Adrenal gland (tissue), 12 donors: ENCODE measurements around the gene DUSP14. TPM values are rescaled to one million over a fixed set of nuclear protein-coding genes. Genes with fewer than 3 reads are reported as not detected.

Source experiments
- DNase-seq, 7 donors: peaks; one replicate each; pipeline ENCODE4 v3.0.0-alpha.2; 2019 to 2020
- H3K27ac ChIP-seq, 5 donors: fragments of 200-600 bp; sonication (generic) in 4 of 5; 1 replicate in 3 of 5; 2 replicates in 2 of 5; pipeline versions ENCODE4 v1.5.1 to v1.8.0; 2016 to 2020; ENCODE audit warnings: mild to moderate bottlenecking in 1 of 5
- H3K27me3 ChIP-seq: fragments of 200-600 bp; 2 replicates; pipeline ENCODE4 v1.8.0; 2021
- H3K36me3 ChIP-seq, 2 donors: fragments of 200-600 bp; replicated peaks in 1 of 2; 1 replicate in 1 of 2; 2 replicates in 1 of 2; pipeline versions ENCODE4 v1.5.1 to v1.8.0; 2018 to 2022
- H3K4me1 ChIP-seq, 2 donors: fragments of 200-600 bp; replicated peaks in 1 of 2; 1 replicate in 1 of 2; 2 replicates in 1 of 2; pipeline versions ENCODE4 v1.5.1 to v1.8.0; 2018 to 2021
- H3K4me3 ChIP-seq, 4 donors: fragments of 200-600 bp; sonication (generic) in 3 of 4; one replicate each; pipeline ENCODE4 v1.5.1; 2016 to 2018
- H3K9me3 ChIP-seq, 3 donors: fragments of 200-600 bp; sonication (generic) in 1 of 3; replicated peaks in 1 of 3; 1 replicate in 2 of 3; 2 replicates in 1 of 3; pipeline versions ENCODE4 v1.5.1 to v1.8.0; 2016 to 2021
- POLR2A ChIP-seq, 2 donors: fragments of 450-650 bp; IDR thresholded peaks; one replicate each; pipeline ENCODE4 v1.6.1; 2017; ENCODE audit warnings: antibody characterized with exemption in 2 of 2, mild to moderate bottlenecking in 2 of 2, moderate library complexity in 1 of 2
- WGBS, 4 donors: extraction: QIAGEN DNeasy Blood & Tissue Kit in 2 of 4; methylation state at CpG; one replicate each; pipeline versions ENCODE4 v1.1.5 to v1.1.7; 2013 to 2017; 5-methylcytosine and 5-hydroxymethylcytosine counted together
- intact Hi-C, 2 donors: fragments of 100-400 bp; cut with DNase I; formaldehyde crosslinking; loops; one replicate each; pipeline versions ENCODE4 v1.14.1 to v1.15.0; 2022 to 2023
- polyA plus RNA-seq, 3 donors: library from polyadenylated mRNA; stranded (reverse); fragments of 200-250 nt in 2 of 3; fragments of 350-450 nt in 1 of 3; fragmentation: Illumina TruSeq in 1 of 3; extraction: RNeasy Lipid Tissue Mini Kit (QIAGEN cat#74804) in 1 of 3; gene quantifications; one replicate each; pipeline ENCODE4 v1.2.3, GENCODE V29; 2013 to 2014
- total RNA-seq, 9 donors: library from RNA; depleted of rRNA in 4 of 9; stranded (reverse); fragments of >200 nt in 4 of 9; fragments of 120-200 nt in 1 of 9; fragmentation: NEBNext Ultra II Directional in 1 of 9; extraction: Animal tissue kit (Norgen Biotek cat#: 25700) in 1 of 9; gene quantifications; one replicate each; pipeline versions ENCODE4 v1.1.0 to v1.2.4, GENCODE V29; 2013 to 2023
- TF ChIP-seq, protein P1 (sequence below), 6 experiments: fragments of 450-650 bp in 4 of 6; fragments of 200-600 bp in 2 of 6; sonication (generic) in 1 of 6; IDR thresholded peaks; 1 replicate in 5 of 6; 2 replicates in 1 of 6; pipeline versions ENCODE4 v1.5.1 to v1.8.0; 2016 to 2021; ENCODE audit warnings: antibody characterized with exemption in 6 of 6, mild to moderate bottlenecking in 2 of 6, moderate library complexity in 1 of 6
- donor health status: healthy with polysubstance abuse.
- donor health status: Bipolar disorder and iron deficiency.
- donor health status: DM: yes; HTN: yes; CAD: no.
- donor health status: DM: no; HTN: no; CAD: no.
- donor health status: DM: no; HTN: no; CAD: no.
- donor health status: DM: yes; HTN: yes; CAD: no.

The DUSP14 gene
- total and polyA plus RNA-seq, 12 donors = 7.2 to 66.2 (median 22.4) TPM

- Histone ChIP-seq H3K36me3 (peaks cover 0 to 7% of the 10 kb centered on the region in 2 donors), H3K27ac (no peak overlapping the region), H3K27me3 (no peaks in the 10 kb centered on the region), H3K4me1 (peaks cover 0 to 6% of the 10 kb centered on the region in 2 donors), H3K4me3 (no peak overlapping the region), H3K9me3 (no peaks in the 10 kb centered on the region)
- TF ChIP-seq POLR2A (IDR thresholded peaks at IDR 0.05) = no peak
- TF ChIP-seq, protein P1, sequence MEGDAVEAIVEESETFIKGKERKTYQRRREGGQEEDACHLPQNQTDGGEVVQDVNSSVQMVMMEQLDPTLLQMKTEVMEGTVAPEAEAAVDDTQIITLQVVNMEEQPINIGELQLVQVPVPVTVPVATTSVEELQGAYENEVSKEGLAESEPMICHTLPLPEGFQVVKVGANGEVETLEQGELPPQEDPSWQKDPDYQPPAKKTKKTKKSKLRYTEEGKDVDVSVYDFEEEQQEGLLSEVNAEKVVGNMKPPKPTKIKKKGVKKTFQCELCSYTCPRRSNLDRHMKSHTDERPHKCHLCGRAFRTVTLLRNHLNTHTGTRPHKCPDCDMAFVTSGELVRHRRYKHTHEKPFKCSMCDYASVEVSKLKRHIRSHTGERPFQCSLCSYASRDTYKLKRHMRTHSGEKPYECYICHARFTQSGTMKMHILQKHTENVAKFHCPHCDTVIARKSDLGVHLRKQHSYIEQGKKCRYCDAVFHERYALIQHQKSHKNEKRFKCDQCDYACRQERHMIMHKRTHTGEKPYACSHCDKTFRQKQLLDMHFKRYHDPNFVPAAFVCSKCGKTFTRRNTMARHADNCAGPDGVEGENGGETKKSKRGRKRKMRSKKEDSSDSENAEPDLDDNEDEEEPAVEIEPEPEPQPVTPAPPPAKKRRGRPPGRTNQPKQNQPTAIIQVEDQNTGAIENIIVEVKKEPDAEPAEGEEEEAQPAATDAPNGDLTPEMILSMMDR (IDR thresholded peaks at IDR 0.05) = no peak
- intact Hi-C loops = no loop called here
- DNase-seq = no peak
- WGBS, 4 donors = 89 to 95% (median 92%) methylated on average over 3 of the region's 3 CpGs
Measured at GRCh38 chr17:37461668-37462067, 28.0 kb upstream of the DUSP14 start.

DNA sequence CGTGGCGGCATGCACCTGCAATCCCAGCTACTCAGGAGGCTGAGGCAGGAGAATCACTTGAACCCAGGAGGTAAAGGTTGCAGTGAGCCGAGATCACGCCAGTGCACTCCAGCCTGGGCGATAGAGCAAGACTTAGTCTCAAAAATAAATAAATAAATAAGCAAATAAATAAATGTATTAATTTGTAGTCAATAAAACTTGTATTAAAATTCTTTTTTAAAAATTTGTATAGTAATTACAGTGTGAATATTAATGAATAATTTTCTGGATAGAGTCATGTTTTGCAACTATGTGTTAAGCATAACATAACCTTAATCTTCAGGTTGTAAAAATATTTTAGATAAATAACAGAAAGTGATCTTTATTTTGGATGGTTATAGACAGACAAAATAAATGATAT lies 27.2 kb upstream of the DUSP14 start:
- intact Hi-C loops = no loop called here
- no peak for DNase-seq
- TF ChIP-seq, protein P1 (IDR thresholded peaks at IDR 0.05) = no peak
- TF ChIP-seq POLR2A (IDR thresholded peaks at IDR 0.05) = no peak

DNA sequence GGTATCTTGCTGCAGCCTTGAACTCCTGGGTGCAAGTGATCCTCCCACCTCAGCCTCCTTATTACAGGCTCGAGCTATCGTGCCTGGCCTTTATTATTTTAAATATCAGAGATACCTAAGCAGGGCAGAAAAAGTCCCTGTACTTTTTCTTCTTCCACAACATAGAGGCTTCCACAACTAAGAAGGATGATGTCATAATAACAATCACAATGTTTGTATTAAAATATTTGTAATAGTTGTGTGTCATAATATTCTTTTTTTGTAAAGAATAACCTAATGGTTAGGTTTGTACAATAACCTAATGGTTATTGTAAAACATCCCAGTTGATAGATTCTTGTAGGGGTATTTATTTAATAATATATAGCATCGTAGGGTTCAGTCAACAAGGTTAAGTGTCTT lies 26.7 kb upstream of the DUSP14 start:
- TF ChIP-seq POLR2A (IDR thresholded peaks at IDR 0.05) = no peak
- TF ChIP-seq, protein P1 (IDR thresholded peaks at IDR 0.05) = no peak
- intact Hi-C loops = no loop called here
- Histone ChIP-seq H3K4me3 (no peak overlapping the region), H3K27ac (no peak overlapping the region), H3K27me3 (no peaks in the 10 kb centered on the region), H3K36me3 (peaks cover 0 to 19% of the 10 kb centered on the region in 2 donors), H3K9me3 (no peaks in the 10 kb centered on the region), H3K4me1 (peaks cover 0 to 6% of the 10 kb centered on the region in 2 donors)
- no peak for DNase-seq
- 86 to 96% (median 91%) methylated on average over 3 of the region's 3 CpGs for WGBS, 4 donors

More for the DNA sequence above, 27.2 kb upstream of the DUSP14 start:
- no peaks in the 10 kb centered on the region for H3K9me3 ChIP-seq
- no peak overlapping the region for H3K4me3 ChIP-seq
- H3K36me3 ChIP-seq = peaks cover 0 to 14% of the 10 kb centered on the region in 2 donors
- no peak overlapping the region for H3K27ac ChIP-seq
- 97 to 98% (median 97%) methylated on average over 5 of the region's 5 CpGs for WGBS, 4 donors
- H3K27me3 ChIP-seq = no peaks in the 10 kb centered on the region
- peaks cover 0 to 6% of the 10 kb centered on the region in 2 donors for H3K4me1 ChIP-seq

GRCh38 chr17:37465069-37465616 lies 24.5 kb upstream of the DUSP14 start:
- 87 to 92% (median 90%) methylated on average over 7 of the region's 7 CpGs for WGBS, 4 donors

More at GRCh38 chr17:37465069-37465616, 24.5 kb upstream of the DUSP14 start:
- intact Hi-C loops = no loop called here
- Histone ChIP-seq H3K27me3 (no peaks in the 10 kb centered on the region), H3K9me3 (no peaks in the 10 kb centered on the region), H3K27ac (no peak overlapping the region), H3K4me1 (no peaks in the 10 kb centered on the region), H3K36me3 (peaks cover 0 to 25% of the 10 kb centered on the region in 2 donors), H3K4me3 (no peak overlapping the region)
- no peak for DNase-seq
- no peak for TF ChIP-seq POLR2A (IDR thresholded peaks at IDR 0.05)
- TF ChIP-seq, protein P1 (IDR thresholded peaks at IDR 0.05) = no peak
